NCI-H460 (cell line): ENCODE results near the gene SH3GL1. TPM values are rescaled to one million over a fixed set of nuclear protein-coding genes. Genes with fewer than 3 reads are reported as not detected.

Experiments
- DNase-seq: peaks from one replicate; pipeline ENCODE4 v3.0.0-alpha.2; 2016; ENCODE audit warnings: low read depth; ENCODE audit errors: extremely low read depth
- total RNA-seq: library from RNA; depleted of rRNA; stranded (reverse); fragments of >200 nt; shearing (Covaris generic); gene quantifications from 2 replicates; pipeline ENCODE4 v1.2.3, GENCODE V29; 2014

SH3GL1 gene
- total RNA-seq, 1 experiment from 2014 or later: 31.1 TPM

DNA sequence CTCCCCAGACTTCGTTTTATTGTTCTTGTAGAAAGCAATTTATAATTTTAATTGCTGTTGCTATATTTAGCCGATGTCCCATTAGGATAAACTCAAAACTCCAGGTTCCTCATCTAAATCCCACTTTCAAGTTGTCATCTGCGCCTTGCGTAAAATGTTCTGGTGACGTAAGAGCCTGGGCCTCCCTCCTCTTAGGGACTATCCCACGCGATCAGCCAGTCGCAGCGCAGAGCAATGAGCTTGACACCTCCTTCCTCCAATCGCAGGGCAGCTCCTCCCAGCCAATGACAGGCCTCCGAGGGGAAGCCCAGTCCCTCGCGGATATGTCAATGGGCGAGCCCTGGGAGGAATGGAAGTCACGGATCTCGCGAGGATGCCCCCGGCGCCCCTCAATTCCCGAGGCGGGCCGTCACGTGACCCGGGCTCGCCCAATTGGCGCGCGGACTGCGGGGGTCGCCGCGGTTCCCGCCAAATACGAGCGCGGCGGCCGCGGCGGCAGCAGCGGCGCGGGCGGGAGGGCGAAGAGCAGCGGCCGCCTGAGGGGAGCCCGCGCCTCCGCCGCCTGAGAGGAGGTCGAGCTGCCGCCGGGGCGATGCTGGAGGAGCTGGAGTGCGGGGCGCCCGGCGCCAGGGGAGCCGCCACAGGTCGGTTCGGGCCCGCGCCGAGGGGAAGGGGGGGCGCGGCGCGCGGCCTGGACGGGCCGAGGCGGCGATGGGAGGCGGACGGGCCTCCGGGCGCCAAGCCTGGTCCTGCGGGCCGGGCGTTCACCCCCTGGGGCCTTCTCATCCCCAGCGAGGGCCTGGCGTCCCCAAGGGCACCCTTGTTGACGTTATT is 2.0 kb upstream of the SH3GL1 start, which contains the start of gene CHAF1A:
TSS of gene CHAF1A (plus strand) at position 470 of the 834 bp plus-strand sequence. CDS start at position 593, 123 bp downstream.
- DNase-seq: peak; percentile 99

DNA sequence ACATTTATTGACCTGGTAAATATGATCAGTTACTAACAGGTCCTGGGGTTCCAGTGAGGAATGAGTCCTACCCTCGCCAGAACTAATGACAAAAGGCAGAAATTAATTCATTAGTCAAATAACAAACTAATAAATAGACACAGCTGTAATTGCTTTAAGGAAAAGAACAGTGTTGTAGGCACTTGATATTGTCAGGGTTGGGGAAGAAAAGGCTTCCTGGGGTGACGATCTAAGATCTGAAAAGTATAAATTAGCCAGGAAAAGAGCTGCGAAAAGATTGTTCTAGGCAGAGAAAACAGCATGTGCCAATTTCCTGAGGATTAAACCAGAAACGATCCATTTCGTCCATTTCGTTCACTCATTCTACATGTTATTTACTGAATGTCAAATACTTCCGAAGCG is 1.4 kb upstream of the SH3GL1 start:
- DNase-seq: no peak

DNA sequence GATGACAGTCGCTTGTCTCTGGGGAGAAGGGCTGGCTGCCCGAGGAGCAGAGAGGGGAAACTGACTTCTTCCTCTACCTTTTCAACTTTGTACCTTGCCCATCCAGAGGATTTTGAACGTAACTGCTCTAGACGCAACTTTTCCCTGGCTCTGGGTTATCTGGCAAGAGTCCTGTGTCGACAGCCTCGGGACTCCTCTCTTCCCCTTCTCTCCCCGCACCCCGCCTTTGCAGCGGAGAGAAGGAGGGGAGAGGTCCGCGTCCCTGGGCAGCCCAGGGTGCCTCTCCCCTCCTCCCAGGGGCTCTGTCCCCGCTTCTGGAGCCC is 574 bp downstream of the SH3GL1 start:
- DNase-seq: no peak

DNA sequence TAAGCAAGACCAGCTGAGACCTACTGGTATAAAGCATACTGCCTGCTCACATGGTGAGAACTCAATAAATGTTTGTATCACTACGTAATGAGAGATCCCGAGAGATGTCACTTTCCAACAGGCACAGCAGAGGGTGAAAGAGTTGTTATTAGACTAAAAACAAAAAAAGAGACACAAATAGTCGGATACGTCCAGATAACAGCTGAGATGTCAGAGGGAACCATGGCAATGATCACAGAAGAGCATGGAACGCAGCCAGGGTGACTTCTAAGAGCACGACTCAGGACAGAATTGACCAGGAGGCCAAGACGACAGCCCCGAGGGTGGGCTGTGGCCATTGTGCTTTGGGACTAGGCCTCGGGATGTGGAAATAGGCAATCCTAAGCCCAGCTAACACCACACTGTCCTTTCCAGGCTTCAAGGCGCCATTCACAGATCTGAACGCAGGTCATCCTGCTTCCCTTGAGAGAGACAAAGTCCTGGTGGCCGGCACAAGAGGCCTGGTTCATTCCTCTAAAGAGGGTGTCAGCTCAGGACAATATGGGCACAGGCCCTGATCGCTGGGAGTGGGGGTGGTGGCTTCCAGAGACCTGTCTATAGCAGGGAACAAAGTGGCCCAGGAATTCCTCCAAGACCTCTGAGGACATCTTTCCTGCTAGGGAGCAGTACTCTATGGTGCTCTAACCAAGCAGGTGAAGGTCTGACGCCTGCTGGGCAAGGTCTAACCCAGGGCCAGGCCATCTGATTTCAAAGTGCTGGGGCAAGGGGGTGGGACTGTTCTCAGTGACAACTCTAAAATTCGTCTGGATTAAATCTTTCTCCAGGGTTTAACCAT is 3.2 kb downstream of the SH3GL1 start:
- DNase-seq: no peak

DNA sequence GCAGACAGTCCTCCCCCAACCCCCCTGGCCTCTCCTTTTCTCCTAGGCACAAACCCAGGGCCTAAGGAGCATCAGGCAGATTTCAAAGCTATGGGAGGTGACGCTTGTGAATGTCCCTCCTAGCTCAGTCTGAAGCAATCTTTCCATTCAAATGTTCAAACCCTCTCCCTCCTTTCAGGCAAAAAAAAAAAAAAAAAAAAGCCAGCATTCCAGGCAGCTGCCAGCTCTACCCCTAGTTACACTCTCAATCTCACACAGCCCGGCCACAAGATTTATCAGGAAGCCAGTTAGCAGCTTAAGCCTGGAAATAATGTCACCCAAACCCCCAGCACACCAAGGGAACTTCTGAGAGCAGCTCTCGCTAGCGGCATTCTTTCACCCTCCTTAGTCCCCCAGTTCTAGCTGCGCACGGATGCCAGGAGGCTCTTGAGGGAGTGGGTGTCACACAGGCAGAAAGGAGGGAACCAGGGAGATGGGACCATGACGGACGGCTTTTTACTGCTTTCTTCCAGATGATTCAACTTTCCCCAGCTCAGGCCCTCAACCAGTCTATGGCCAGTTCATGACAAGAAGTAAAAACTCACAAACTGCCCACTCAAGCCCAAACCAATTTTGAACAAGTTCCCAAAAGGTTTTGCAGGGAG is 6.3 kb downstream of the SH3GL1 start:
- no peak for DNase-seq

DNA sequence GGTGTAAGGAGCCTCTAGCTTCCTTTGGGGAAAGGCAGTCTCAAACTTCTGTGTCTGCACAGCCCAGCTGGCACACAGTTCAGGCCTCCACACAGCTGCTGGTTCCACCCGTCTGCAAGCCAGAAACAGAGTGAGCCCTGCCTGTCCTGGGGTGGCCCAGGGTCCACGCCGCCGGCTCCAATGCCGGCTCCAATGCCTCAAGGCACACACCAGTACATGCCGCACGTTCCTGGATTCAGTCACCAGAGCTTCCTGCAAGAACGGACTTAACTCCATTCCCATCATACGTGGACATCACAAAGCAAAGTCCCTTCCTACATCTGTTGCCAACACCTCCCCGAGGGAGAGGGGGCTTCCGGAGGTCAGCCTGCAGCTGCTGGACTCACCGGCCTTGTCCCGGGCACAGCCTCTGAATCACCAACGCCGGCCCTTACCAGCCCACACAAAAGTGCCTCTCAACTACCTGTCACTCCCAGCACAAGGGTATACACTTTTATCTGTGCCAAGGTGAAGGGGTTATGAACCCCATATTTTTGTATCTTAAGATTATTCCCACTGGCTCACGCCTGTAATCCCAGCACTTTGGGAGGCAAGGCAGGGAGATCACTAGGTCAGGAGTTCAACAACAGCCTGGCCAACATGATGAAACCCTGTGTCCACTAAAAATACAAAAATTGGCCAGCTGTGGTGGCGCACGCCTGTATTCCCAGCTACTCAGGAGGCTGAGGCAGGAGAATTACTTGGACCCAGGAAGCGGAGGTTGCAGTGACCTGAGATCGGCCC is 8.5 kb downstream of the SH3GL1 start:
- no peak for DNase-seq

DNA sequence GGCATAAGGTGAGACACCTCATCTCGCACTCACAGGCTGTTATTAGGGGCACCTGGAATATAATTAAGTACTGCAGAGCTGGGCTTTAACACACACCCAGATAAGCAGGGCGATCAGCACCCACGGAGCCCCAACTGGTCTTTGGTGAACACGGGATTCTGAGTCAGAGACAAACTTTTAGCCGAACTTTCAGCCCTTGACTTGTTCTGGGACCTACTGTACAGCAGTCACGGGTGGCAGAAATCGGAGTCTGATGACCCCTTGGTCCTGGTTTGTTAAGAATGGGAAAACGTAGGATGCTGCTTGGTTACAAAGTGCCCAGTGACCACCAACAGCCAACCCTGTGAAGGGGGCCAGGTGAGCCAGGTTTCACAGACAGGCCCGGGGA is 9.0 kb downstream of the SH3GL1 start:
- no peak for DNase-seq

DNA sequence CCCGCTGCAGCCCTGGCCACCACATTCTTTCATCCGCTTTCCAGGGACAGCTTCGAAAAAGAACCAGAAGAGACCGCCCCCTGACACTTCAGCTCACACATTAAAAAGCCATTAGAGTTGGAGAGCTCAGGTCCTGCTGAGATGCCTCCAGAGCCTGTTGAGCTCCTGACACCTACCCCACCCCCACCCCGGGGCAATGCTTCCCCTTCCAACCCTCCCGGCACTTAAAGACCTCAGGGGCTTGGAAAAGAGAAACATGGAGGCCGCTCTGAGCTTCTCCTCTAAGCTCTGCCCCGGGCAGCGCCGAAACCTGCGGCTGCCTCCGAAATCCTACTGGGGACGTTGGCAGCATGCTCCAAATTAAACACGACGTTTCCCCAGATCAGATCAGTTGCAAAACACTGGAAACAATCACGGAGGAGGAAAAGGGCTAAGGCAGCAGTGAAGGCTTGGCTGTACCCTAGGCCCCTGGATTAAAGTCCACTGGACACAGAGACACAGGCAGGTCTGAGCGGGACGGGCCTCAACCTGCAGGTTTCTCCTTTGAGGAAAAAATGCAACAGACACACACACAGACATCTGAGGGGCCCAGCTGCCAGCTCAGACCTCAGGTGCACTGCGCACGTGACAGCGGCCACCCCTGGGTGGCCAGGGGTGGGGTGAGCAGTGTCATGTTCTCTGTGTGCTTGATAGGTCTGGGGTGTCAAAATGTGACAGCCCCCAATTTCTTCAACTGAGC is 9.6 kb downstream of the SH3GL1 start:
- DNase-seq: no peak

DNA sequence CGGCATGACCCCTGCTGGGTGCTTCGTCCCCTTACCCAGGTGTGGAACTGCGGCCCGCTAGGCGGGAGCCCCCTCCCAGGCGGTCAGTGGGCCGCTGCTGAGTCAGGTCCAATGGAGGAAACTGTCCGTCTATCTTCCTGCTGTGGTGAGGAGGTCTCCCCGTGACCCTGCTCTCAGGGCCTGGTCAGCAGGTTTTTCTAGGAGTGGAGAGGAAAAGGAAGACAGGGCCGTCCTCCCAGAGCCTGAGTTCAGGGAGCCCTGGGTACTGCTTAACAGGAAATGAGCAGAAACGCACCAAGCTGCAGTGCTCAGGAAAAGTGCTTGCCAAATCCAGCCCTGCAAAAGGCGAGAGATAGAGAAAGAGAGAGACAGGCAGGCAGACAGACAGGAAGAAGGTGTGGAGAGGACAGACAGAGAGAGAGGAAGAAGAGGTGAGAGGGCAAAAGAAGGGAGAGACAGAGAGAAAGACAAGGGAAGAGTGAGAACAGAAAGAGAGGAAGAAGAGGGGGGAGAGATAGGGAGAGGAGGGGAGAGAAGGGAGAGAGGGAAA is 10.3 kb downstream of the SH3GL1 start:
- DNase-seq: no peak

DNA sequence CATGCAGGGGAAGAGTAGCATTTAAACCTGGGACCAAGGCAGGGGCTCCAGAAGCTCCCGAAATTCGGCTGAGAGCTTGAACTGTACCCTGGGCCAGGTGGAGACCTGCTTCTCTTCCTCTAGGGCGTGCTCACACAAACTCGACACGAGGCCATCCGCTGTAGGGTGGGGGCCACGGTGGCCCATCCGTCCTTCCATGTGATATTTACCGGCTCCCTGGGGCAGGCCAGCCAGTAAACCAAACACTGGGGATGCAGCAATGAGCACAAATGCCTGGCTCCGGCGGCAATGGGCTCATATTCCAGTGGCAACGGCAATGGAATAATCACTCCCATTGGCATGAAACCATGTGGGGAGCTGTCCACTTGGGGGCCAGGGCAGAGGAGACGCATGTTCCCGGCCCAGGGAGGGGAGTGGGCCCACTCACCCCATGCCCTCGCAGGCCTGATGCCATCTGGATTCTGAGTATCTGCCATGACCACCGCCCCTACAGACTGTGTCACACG is 10.8 kb downstream of the SH3GL1 start:
- DNase-seq: no peak

DNA sequence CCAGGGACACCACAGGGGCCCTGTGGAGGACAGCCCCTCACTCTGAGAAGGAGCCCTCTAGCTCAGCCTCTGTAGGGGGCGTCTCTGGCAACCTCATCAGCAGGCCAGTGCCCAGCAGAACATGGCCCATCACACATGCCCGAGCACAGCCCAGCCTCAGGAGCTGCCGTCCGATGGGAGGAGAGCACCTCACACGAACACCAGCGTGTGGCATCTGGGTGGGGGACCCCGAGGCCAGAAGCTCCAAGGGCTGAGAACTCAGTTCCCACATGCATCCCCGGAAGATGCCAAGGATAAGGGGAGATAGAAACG is 11.3 kb downstream of the SH3GL1 start:
- DNase-seq: no peak

DNA sequence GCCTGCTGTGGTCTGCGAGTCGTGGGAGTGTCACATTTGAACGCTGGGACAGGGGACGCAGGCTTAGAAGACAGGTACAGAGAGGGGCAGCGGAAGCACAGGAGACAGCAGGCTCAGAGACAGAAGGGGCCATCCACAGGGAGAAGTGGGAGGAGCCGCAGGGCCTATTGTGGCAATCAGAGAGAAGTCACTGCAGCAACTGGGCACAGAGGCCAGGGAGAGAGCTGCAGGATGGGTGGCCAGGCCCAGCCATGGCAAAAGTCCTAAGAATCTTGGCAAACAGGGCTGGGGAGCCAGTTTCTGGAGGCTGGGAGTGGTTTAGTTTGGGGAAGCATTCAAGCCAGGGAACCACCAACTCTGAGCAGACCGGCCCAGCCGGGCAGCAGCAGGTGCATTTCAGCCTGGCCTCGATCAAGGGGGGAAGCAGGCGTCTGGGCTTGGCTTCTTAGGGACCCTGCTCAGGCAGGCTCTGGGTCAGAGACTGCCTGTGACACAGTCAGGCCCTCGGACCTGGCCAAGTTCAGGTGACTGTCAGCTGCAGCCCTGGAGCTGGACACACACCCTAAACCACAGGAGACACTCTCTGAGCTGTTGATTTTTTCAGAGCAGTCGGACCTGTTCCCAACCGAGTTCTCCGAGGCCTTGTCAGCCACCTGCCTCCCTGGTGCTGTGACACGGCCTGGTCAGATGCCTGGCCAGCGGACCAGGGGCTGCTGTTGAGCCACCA is 11.8 kb downstream of the SH3GL1 start:
- DNase-seq: no peak

DNA sequence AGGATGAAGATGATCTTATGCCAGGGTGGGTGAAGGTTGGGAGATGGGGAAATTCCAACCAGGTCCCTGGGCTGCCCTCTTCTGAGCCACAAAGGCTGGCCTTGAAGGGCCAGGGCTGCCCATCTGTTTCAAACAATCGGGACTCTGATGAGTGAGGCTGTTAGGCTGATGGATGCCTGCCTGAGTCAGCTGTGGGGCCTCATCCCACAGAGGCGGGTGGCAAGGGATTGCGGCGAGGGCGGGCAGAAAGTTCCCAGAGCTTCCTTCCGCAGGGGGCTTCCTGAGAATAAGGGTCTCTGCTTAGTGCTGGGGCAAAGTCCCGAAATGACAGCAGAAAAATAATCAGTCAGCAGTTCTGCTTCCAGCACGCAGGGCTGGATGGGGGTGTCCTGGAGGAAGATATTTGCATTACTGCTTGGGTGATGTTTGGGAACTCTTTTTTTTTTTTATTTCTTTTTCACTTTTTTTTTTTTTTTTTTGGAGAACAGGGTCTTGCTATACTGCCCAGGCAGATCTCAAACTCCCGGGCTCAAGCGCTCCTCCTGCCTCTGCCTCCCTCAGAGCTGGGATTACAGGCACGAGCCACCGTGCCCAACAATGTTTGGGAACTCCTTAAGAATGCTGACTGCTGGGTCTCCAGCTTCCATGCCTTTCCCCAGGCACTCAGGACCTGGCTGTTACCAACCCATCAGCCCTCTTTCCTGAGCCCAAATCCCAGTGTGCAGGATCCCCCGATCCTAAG is 14.1 kb downstream of the SH3GL1 start:
- no peak for DNase-seq

DNA sequence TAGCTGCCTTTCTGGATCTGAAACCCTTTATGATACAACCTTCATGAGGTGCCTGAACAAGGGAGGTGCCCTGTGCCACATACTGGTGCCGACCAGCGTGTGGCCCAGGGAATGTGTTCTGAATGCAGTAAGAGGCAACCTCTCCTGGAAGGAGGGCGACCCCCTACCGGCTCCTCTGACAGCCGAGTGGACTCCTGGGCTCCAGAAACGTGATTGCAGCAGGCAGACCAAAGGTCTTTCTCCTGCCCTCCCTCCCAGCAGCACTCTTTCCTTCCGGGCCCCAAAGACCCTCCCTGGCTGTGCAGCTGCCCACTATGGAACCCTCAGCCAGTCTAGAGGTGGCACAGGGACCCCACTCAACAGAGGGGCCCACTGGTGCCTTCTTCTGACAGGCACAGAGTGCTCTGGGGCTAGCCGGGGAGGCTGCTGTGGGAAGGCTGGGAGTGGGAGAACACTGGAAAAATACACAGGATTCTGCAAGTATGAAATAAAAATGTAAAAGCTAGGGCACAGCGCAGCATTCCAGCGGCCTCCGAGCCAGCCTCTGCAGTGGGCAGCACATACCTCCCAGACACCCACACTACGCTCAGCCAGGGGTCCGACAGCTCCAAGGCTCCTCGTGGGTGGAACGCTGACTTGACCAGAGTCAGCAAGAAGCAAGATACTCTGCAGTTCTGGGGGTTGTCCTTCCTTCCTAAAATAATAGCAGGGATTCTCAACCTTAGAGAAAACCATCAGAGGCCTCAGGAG is 14.9 kb downstream of the SH3GL1 start:
- DNase-seq: no peak

DNA sequence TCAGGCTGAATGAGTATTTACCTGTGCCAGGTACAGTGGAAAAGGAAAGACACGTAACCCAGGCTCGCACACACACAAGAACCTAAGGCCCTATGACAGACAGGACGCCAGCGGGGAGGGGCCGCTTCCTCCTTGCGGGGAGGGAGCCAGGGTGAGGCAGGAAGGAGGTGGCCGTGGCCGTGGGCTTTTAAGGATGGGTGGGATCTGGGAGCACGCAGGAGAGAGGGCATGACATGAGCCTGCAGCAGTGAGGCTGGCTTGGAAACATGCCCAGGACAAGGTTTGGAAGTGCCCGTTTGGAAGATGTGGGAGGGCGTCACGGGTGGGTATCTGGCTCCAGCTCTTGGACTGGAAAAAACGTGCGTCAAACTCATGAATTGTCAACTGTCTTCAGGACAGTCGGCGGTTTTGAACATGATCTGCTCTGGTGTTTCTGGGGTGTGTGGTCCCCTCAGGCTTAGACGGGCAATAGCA is 20.1 kb downstream of the SH3GL1 start:
- no peak for DNase-seq

DNA sequence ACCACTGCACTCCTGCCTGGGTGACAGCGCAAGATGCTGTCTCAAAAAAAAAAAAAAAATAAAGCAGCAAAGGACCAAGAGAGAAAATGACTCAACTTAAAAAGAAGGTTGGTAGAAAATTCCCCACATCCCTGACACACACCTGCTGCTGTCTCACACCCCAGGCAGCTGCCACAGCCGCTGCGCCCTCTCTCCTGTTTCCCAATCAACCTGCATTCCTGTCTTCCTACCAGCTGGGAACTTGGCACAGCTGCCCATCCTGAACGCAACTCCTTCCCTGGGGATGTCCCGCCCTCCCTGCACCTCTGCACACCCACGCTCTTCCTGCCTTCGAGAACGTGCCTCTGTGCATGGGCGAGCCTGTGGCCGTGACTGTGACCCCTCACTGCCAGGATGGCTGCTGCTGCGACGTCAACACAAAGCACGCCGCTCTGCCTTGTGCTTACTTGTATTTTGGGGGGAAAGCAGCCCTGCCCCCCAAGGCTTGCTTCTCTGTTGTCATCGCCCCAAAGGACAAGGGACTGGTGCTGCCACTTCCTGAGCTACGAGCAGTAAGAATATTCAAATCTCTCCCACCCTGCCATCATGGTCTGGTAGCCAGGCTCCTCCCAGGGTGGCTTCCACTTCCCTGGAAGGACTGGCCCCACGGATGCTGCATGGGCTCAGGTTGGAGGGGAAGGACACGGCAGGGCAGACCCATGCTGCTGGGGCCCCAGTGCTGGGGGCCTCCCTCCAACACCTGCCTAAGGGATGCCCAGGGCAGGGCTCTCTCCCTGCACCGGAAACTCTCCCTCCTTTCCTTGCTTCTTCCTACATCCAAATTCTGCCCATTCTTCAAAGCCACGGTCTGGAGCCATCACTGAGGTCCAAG is 20.7 kb downstream of the SH3GL1 start:
- DNase-seq: no peak
